ENCODE measurements around the gene SYNE2. TPM values are rescaled to one million over a fixed set of nuclear protein-coding genes. Genes with fewer than 3 reads are reported as not detected.
A peak's percentile ranks its signal among the peaks of the same experiment; 100 is the strongest.

The SYNE2 gene
- total RNA-seq, 2 experiments from 2014 or later = 192 to 218 TPM

- no peak for DNase-seq
- ChIA-PET POLR2A (no interaction called here), CTCF (interaction anchor here (0.6 to 1.1 kb wide), 3 partner anchors 9 to 210 kb away, joined by 3 to 4 read pairs (median 3); no protein-coding TSS in a partner anchor)
- Mint-ChIP-seq H3K27ac (no peak overlapping the region), H3K36me3 (ENCODE audit: low read depth) (peaks cover 56% of the 10 kb centered on the region), H3K4me1 (no peaks in the 10 kb centered on the region), H3K9me3 (no peaks in the 10 kb centered on the region), H3K4me3 (no peak overlapping the region), H3K27me3 (no peaks in the 10 kb centered on the region)
These were observed 208.3 kb downstream of the SYNE2 start for GRCh38 chr14:64061115-64061514.

GRCh38 chr14:64061706-64062105 is 208.9 kb downstream of the SYNE2 start:
- no peak overlapping the region for H3K4me3 Mint-ChIP-seq
- DNase-seq = no peak
- ChIA-PET POLR2A (no interaction called here), CTCF (interaction anchor here (1.0 to 1.1 kb wide), 2 partner anchors 10 to 209 kb away, joined by 3 to 4 read pairs; no protein-coding TSS in a partner anchor)
- no peaks in the 10 kb centered on the region for H3K9me3 Mint-ChIP-seq
- no peak overlapping the region for H3K27ac Mint-ChIP-seq
- no peaks in the 10 kb centered on the region for H3K27me3 Mint-ChIP-seq
- peaks cover 56% of the 10 kb centered on the region for H3K36me3 Mint-ChIP-seq (ENCODE audit: low read depth)
- no peaks in the 10 kb centered on the region for H3K4me1 Mint-ChIP-seq

DNA sequence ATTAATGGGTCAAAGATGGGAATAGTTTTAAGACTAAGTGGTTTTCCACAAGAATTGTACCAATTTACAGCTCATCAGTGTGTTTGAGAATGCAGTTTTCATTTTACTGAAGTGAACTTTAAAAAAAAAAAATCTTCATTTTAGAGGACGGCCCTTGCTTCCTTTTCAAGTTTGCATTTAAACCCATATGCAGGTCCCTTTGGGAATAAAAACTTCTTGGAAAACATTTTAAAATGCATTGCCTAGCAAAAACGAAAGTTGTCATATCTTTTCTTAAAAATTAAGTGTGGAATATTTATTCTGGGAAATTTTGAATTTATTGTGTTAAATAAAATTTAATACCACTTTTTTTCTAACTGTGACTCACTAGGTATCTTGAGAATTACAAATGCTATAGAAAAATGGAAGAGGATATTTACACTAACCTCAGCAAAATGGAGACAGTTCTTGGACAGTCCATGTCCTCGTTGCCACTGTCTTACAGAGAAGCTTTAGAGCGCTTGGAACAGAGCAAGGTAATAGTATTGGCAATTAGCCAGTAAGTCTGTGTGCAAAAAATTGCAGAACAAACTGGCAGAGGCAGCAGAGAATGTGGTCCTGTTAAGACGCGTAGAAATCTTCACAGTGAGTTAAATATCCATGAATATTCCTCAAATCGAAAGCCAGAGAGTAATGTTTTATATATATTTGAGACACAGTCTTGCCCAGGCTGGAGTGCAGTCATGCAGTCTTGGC is 209.7 kb downstream of the SYNE2 start:
- POLR2A ChIA-PET = no interaction called here
- Mint-ChIP-seq H3K4me1 (no peaks in the 10 kb centered on the region), H3K27me3 (no peaks in the 10 kb centered on the region), H3K27ac (no peak overlapping the region), H3K9me3 (no peaks in the 10 kb centered on the region), H3K36me3 (ENCODE audit: low read depth) (peaks cover 50% of the 10 kb centered on the region), H3K4me3 (no peak overlapping the region)
- DNase-seq = no peak
- CTCF ChIA-PET = interaction anchor here (0.9 kb wide), 1 partner anchor 270 kb away, joined by 3 read pairs; no protein-coding TSS in a partner anchor

GRCh38 chr14:64064447-64064846 is 211.6 kb downstream of the SYNE2 start:
- no peak overlapping the region for H3K4me3 Mint-ChIP-seq
- H3K4me1 Mint-ChIP-seq = no peaks in the 10 kb centered on the region
- ChIA-PET POLR2A (no interaction called here), CTCF (no interaction called here)
- no peak overlapping the region for H3K27ac Mint-ChIP-seq
- peaks cover 38% of the 10 kb centered on the region for H3K36me3 Mint-ChIP-seq (ENCODE audit: low read depth)
- DNase-seq = no peak
- no peaks in the 10 kb centered on the region for H3K27me3 Mint-ChIP-seq
- H3K9me3 Mint-ChIP-seq = no peaks in the 10 kb centered on the region

GRCh38 chr14:64069634-64070359 is 217.0 kb downstream of the SYNE2 start:
- no peaks in the 10 kb centered on the region for H3K27me3 Mint-ChIP-seq
- no peak overlapping the region for H3K27ac Mint-ChIP-seq
- POLR2A ChIA-PET = no interaction called here
- CTCF ChIA-PET = no interaction called here
- peaks cover 50% of the 10 kb centered on the region for H3K36me3 Mint-ChIP-seq (ENCODE audit: low read depth)
- no peak for DNase-seq
- H3K4me1 Mint-ChIP-seq = no peaks in the 10 kb centered on the region
- H3K4me3 Mint-ChIP-seq = no peak overlapping the region
- no peaks in the 10 kb centered on the region for H3K9me3 Mint-ChIP-seq

GRCh38 chr14:64074961-64075612 is 222.3 kb downstream of the SYNE2 start:
- Mint-ChIP-seq H3K4me1 (no peaks in the 10 kb centered on the region), H3K9me3 (no peaks in the 10 kb centered on the region), H3K27ac (no peak overlapping the region), H3K36me3 (ENCODE audit: low read depth) (peaks cover 72% of the 10 kb centered on the region), H3K4me3 (no peak overlapping the region), H3K27me3 (no peaks in the 10 kb centered on the region)
- ChIA-PET POLR2A (no interaction called here), CTCF (no interaction called here)
- no peak for DNase-seq

DNA sequence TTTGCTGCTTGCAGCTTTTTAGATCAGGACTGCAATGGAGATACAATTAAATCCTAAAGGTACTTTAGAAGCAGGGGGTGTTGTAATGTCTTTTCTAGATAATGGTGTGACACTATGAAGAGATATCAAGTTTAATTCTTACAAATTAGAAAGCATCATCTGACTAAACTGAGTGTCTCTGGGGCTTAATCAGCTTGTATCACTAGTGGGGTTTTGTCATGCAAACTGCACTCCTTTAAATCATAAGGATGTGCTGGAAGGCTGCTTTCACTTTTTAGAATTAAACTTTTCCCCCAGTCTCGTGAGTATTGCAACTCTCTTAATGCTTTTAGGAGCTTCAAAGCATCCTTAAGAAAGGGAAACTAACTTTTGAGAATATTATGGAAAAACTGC is 222.8 kb downstream of the SYNE2 start:
- ChIA-PET POLR2A (no interaction called here), CTCF (no interaction called here)
- no peak for DNase-seq
- Mint-ChIP-seq H3K36me3 (ENCODE audit: low read depth) (peaks cover 76% of the 10 kb centered on the region), H3K27ac (no peak overlapping the region), H3K27me3 (no peaks in the 10 kb centered on the region), H3K4me1 (no peaks in the 10 kb centered on the region), H3K4me3 (no peak overlapping the region), H3K9me3 (no peaks in the 10 kb centered on the region)

DNA sequence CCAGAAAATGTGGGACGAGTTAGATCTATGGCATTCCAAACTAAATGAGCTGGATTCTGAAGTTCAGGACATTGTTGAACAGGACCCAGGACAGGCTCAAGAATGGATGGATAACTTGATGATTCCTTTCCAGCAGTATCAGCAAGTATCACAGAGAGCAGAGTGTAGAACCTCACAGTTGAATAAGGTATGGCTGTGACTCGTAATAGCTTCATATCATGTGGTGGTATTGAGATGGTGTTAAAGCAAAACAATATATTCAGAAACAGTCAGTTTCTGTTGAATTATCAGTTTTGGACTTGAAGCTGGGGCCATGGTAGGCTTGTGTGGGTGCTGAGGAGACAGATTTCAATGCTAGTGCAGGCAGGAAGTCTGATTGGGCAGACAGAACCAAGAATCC is 227.6 kb downstream of the SYNE2 start:
- no peak overlapping the region for H3K4me3 Mint-ChIP-seq
- CTCF ChIA-PET = no interaction called here
- POLR2A ChIA-PET = no interaction called here
- no peaks in the 10 kb centered on the region for H3K9me3 Mint-ChIP-seq
- no peak for DNase-seq
- no peaks in the 10 kb centered on the region for H3K4me1 Mint-ChIP-seq
- H3K27me3 Mint-ChIP-seq = no peaks in the 10 kb centered on the region
- peak overlapping the region; percentile 15 for H3K27ac Mint-ChIP-seq
- peaks cover 61% of the 10 kb centered on the region for H3K36me3 Mint-ChIP-seq (ENCODE audit: low read depth)

DNA sequence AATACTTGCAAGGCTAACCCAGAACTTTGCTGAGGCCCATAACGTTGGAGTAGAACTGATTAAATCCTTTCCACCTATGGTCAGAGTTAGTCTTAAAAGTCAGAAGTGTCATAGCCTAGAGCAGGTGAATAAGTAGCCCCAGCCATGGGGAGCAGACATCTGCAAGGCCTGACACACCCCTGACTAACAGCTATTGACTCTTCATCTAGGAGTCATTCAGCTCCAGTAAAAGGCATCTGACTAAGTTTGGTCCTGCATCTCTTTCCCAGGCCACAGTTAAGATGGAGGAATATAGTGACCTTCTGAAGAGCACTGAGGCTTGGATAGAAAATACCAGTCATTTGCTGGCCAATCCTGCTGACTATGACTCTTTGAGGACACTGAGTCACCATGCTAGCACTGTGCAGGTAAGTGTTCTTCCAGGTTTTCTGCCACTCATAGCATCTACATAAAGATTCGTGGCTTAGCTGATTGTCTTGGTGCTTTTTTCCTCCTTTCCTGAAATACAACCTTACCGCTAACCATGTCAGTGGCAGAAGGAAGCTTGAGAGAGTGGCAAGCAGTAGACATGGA is 228.5 kb downstream of the SYNE2 start:
- Mint-ChIP-seq H3K4me3 (no peak overlapping the region), H3K9me3 (no peaks in the 10 kb centered on the region), H3K27me3 (no peaks in the 10 kb centered on the region), H3K27ac (no peak overlapping the region), H3K4me1 (no peaks in the 10 kb centered on the region), H3K36me3 (ENCODE audit: low read depth) (peaks cover 62% of the 10 kb centered on the region)
- POLR2A ChIA-PET = no interaction called here
- CTCF ChIA-PET = no interaction called here
- DNase-seq = no peak

DNA sequence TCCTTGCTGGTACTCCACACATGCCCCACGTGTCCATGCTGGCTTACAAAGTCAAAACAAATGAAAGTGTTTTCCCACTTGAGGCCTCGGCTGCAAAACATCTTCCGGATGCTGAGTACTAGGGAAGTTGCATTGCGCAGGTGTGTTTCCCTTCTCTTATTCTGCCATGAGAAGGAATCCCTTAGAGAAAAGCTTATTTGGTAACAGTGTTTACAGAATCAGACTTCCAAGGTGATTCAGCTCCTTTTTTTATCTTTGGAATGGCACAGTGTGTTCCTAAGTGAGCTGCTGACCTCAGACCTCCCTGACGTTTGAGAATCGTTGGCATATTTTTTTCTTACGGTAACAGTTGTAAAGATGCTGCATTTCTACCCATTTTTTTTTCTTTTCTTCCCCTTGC is 230.0 kb downstream of the SYNE2 start:
- H3K9me3 Mint-ChIP-seq = no peaks in the 10 kb centered on the region

GRCh38 chr14:64088647-64088964 is 235.8 kb downstream of the SYNE2 start:
- Mint-ChIP-seq H3K9me3 (no peaks in the 10 kb centered on the region), H3K36me3 (ENCODE audit: low read depth) (peaks cover 38% of the 10 kb centered on the region), H3K27me3 (no peaks in the 10 kb centered on the region), H3K4me1 (no peaks in the 10 kb centered on the region), H3K27ac (no peak overlapping the region), H3K4me3 (no peak overlapping the region)
- ChIA-PET CTCF (no interaction called here), POLR2A (no interaction called here)
- DNase-seq = no peak

More for the DNA sequence above, 230.0 kb downstream of the SYNE2 start:
- H3K27ac Mint-ChIP-seq = no peak overlapping the region
- no peak for DNase-seq
- H3K4me3 Mint-ChIP-seq = no peak overlapping the region
- H3K4me1 Mint-ChIP-seq = no peaks in the 10 kb centered on the region
- H3K36me3 Mint-ChIP-seq (ENCODE audit: low read depth) = peaks cover 55% of the 10 kb centered on the region
- CTCF ChIA-PET = interaction anchor here (0.6 kb wide), 1 partner anchor 11 kb away, joined by 4 read pairs; no protein-coding TSS in a partner anchor
- POLR2A ChIA-PET = no interaction called here
- no peaks in the 10 kb centered on the region for H3K27me3 Mint-ChIP-seq

DNA sequence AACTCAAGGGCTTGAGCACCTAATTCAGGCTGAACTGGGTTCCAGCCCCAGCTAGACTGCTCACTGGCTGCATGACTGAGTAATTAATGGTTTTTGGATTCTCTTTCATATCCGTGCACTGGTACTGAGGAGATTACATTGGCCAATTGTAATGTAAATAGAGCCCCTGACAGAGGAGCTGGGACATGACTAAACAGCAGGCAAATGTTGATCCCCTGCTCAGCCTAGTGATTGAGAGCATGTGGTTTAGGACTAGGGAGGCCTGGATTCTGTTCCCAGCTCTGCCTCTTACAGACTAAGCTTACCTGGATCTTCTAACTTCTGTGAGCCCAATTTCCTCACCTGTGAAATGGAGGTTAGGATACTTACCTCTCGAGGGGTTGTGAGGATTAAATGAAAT is 237.1 kb downstream of the SYNE2 start:
- Mint-ChIP-seq H3K36me3 (ENCODE audit: low read depth) (peaks cover 39% of the 10 kb centered on the region), H3K4me1 (no peaks in the 10 kb centered on the region), H3K9me3 (no peaks in the 10 kb centered on the region), H3K27me3 (no peaks in the 10 kb centered on the region), H3K27ac (no peak overlapping the region), H3K4me3 (no peak overlapping the region)
- CTCF ChIA-PET = no interaction called here
- DNase-seq = no peak
- POLR2A ChIA-PET = interaction anchor here (0.8 kb wide), 1 partner anchor 22 kb away, joined by 4 read pairs; no protein-coding TSS in a partner anchor

- H3K27me3 Mint-ChIP-seq = no peaks in the 10 kb centered on the region
These were observed 238.4 kb downstream of the SYNE2 start for GRCh38 chr14:64091217-64091616.

More at GRCh38 chr14:64091217-64091616, 238.4 kb downstream of the SYNE2 start:
- Mint-ChIP-seq H3K4me3 (no peak overlapping the region), H3K27ac (no peak overlapping the region), H3K9me3 (no peaks in the 10 kb centered on the region), H3K4me1 (no peaks in the 10 kb centered on the region), H3K36me3 (ENCODE audit: low read depth) (peaks cover 38% of the 10 kb centered on the region)
- no peak for DNase-seq
- POLR2A ChIA-PET = no interaction called here
- CTCF ChIA-PET = no interaction called here
